CD4-positive, CD25-positive, alpha-beta regulatory T cell (primary cell): ENCODE data around the gene SLC45A1. TPM values are rescaled to one million over a fixed set of nuclear protein-coding genes. Genes with fewer than 3 reads are reported as not detected.

Source experiments
- ATAC-seq, 2 donors: fragments of 150-1000 bp; cut with Tn5 transposase; one replicate each; pipeline ENCODE4 v1.10.0; 2021; ENCODE audit warnings: low read depth in 2 of 2, moderate number of reproducible peaks in 2 of 2, moderate library complexity in 1 of 2
- DNase-seq, 3 donors: peaks; one replicate each; pipeline versions ENCODE4 v3.0.0 to v3.0.0-alpha.2; 2012 to 2022; ENCODE audit warnings: mixed read lengths in 1 of 3
- H3K27ac ChIP-seq: one replicate; pipeline ENCODE4 v1.7.0; 2013; ENCODE audit warnings: mild to moderate bottlenecking, low read length; ENCODE audit not compliant: insufficient read depth, poor library complexity, severe bottlenecking
- H3K27me3 ChIP-seq: one replicate; pipeline ENCODE4 v1.7.0; 2013; ENCODE audit warnings: low read length; ENCODE audit not compliant: control insufficient read depth, insufficient read depth
- H3K36me3 ChIP-seq: one replicate; pipeline ENCODE4 v1.7.0; 2013; ENCODE audit warnings: mild to moderate bottlenecking, low read length, moderate library complexity; ENCODE audit not compliant: control insufficient read depth, insufficient read depth
- H3K4me1 ChIP-seq: 2 replicates; pipeline ENCODE4 v1.7.0; 2013; ENCODE audit warnings: mild to moderate bottlenecking, low read length; ENCODE audit not compliant: insufficient read depth, control insufficient read depth, poor library complexity, severe bottlenecking
- H3K4me3 ChIP-seq: one replicate; pipeline ENCODE4 v1.7.0; 2013; ENCODE audit warnings: low read depth, mild to moderate bottlenecking, low read length, moderate library complexity
- H3K9me3 ChIP-seq, 2 experiments: 1 replicate in 1 of 2; 2 replicates in 1 of 2; pipeline ENCODE4 v1.7.0; 2013; ENCODE audit warnings: low read length in 2 of 2, mild to moderate bottlenecking in 1 of 2, moderate library complexity in 1 of 2; ENCODE audit not compliant: control insufficient read depth in 2 of 2
- H3K27ac Mint-ChIP-seq, 3 donors: one replicate each; pipeline ENCODE4 v1.8.0; 2020 to 2022; ENCODE audit warnings: mild to moderate bottlenecking in 3 of 3, mixed read lengths in 3 of 3, moderate library complexity in 2 of 3
- H3K27me3 Mint-ChIP-seq: one replicate; pipeline ENCODE4 v1.8.0; 2022; ENCODE audit warnings: mild to moderate bottlenecking, mixed read lengths
- H3K36me3 Mint-ChIP-seq: one replicate; pipeline ENCODE4 v1.8.0; 2020; ENCODE audit warnings: mixed read lengths
- H3K4me1 Mint-ChIP-seq, 4 donors: one replicate each; pipeline ENCODE4 v1.8.0; 2020 to 2022; ENCODE audit warnings: mixed read lengths in 4 of 4, mild to moderate bottlenecking in 1 of 4
- H3K4me3 Mint-ChIP-seq, 4 donors: one replicate each; pipeline ENCODE4 v1.8.0; 2020 to 2022; ENCODE audit warnings: mild to moderate bottlenecking in 4 of 4, mixed read lengths in 4 of 4, moderate library complexity in 3 of 4
- H3K9me3 Mint-ChIP-seq, 7 donors: one replicate each; pipeline ENCODE4 v1.8.0; 2020 to 2022; ENCODE audit warnings: mixed read lengths in 7 of 7, mild to moderate bottlenecking in 3 of 7, moderate library complexity in 2 of 7
- polyA plus RNA-seq, 4 donors: library from polyadenylated mRNA; unstranded; fragments of 300-500 nt; fragmentation: Illumina TruSeq; gene quantifications; one replicate each; pipeline ENCODE4 v1.2.3, GENCODE V29; 2021
- total RNA-seq: library from RNA; stranded (reverse); gene quantifications from one replicate; pipeline ENCODE4 v1.2.3, GENCODE V29; 2022

SLC45A1 gene
- total and polyA plus RNA-seq, 5 donors from 2014 or later = 0.47 to 1.4 (median 0.68) TPM

GRCh38 chr1:8283058-8283884, 34.6 kb upstream of the SLC45A1 start:
- H3K36me3 Mint-ChIP-seq = no peaks in the 10 kb centered on the region
- no peak for ATAC-seq
- peaks cover 0 to 9% (median 5%) of the 10 kb centered on the region in 4 donors for H3K4me1 Mint-ChIP-seq
- H3K9me3 Mint-ChIP-seq = no peaks in the 10 kb centered on the region
- H3K4me3 ChIP-seq = no peak overlapping the region
- H3K36me3 ChIP-seq = no peaks in the 10 kb centered on the region
- DNase-seq = peak in 1 of 3 donors; percentile 15
- H3K27ac Mint-ChIP-seq = no peak overlapping the region
- no peaks in the 10 kb centered on the region for H3K4me1 ChIP-seq
- H3K27me3 Mint-ChIP-seq = peaks cover 47% of the 10 kb centered on the region
- H3K4me3 Mint-ChIP-seq = no peak overlapping the region
- no peak overlapping the region for H3K27ac ChIP-seq
- peaks cover 2% of the 10 kb centered on the region for H3K27me3 ChIP-seq
- no peaks in the 10 kb centered on the region for H3K9me3 ChIP-seq

- Histone ChIP-seq H3K9me3 (no peaks in the 10 kb centered on the region), H3K4me3 (no peak overlapping the region), H3K27ac (no peak overlapping the region), H3K27me3 (peaks cover 2% of the 10 kb centered on the region), H3K36me3 (no peaks in the 10 kb centered on the region), H3K4me1 (no peaks in the 10 kb centered on the region)
- Mint-ChIP-seq H3K36me3 (no peaks in the 10 kb centered on the region), H3K27ac (no peak overlapping the region), H3K4me3 (no peak overlapping the region), H3K27me3 (peaks cover 47% of the 10 kb centered on the region), H3K4me1 (peaks cover 0 to 9% (median 5%) of the 10 kb centered on the region in 4 donors), H3K9me3 (no peaks in the 10 kb centered on the region)
- no peak for DNase-seq
- no peak for ATAC-seq
Observed at GRCh38 chr1:8284127-8284526, 33.8 kb upstream of the SLC45A1 start.

GRCh38 chr1:8285103-8285502, 32.8 kb upstream of the SLC45A1 start:
- ATAC-seq (no peak), DNase-seq (no peak)
- Mint-ChIP-seq H3K27me3 (peaks cover 52% of the 10 kb centered on the region), H3K4me3 (no peak overlapping the region), H3K4me1 (peaks cover 0 to 9% (median 5%) of the 10 kb centered on the region in 4 donors), H3K27ac (no peak overlapping the region), H3K36me3 (no peaks in the 10 kb centered on the region), H3K9me3 (no peaks in the 10 kb centered on the region)
- H3K27me3 ChIP-seq = peaks cover 2% of the 10 kb centered on the region
- H3K4me3 ChIP-seq = no peak overlapping the region
- H3K36me3 ChIP-seq = no peaks in the 10 kb centered on the region
- no peaks in the 10 kb centered on the region for H3K9me3 ChIP-seq
- no peak overlapping the region for H3K27ac ChIP-seq
- H3K4me1 ChIP-seq = no peaks in the 10 kb centered on the region

GRCh38 chr1:8285965-8286364, 31.9 kb upstream of the SLC45A1 start:
- Histone ChIP-seq H3K4me3 (no peak overlapping the region), H3K27ac (no peak overlapping the region), H3K9me3 (no peaks in the 10 kb centered on the region), H3K27me3 (peaks cover 2% of the 10 kb centered on the region), H3K36me3 (no peaks in the 10 kb centered on the region), H3K4me1 (no peaks in the 10 kb centered on the region)
- peaks cover 50% of the 10 kb centered on the region for H3K27me3 Mint-ChIP-seq
- H3K4me3 Mint-ChIP-seq = no peak overlapping the region
- no peaks in the 10 kb centered on the region for H3K36me3 Mint-ChIP-seq
- no peaks in the 10 kb centered on the region for H3K9me3 Mint-ChIP-seq
- no peak overlapping the region for H3K27ac Mint-ChIP-seq
- ATAC-seq (no peak), DNase-seq (no peak)
- peaks cover 0 to 9% (median 5%) of the 10 kb centered on the region in 4 donors for H3K4me1 Mint-ChIP-seq

GRCh38 chr1:8293118-8293517, 24.8 kb upstream of the SLC45A1 start:
- ATAC-seq = no peak

GRCh38 chr1:8293641-8294169, 24.2 kb upstream of the SLC45A1 start:
- H3K9me3 ChIP-seq = no peaks in the 10 kb centered on the region
- Mint-ChIP-seq H3K27me3 (peaks cover 40% of the 10 kb centered on the region), H3K4me1 (no peaks in the 10 kb centered on the region), H3K27ac (no peak overlapping the region), H3K36me3 (no peaks in the 10 kb centered on the region), H3K9me3 (no peaks in the 10 kb centered on the region), H3K4me3 (no peak overlapping the region)
- no peak overlapping the region for H3K4me3 ChIP-seq
- ATAC-seq (no peak), DNase-seq (no peak)
- no peaks in the 10 kb centered on the region for H3K4me1 ChIP-seq
- H3K36me3 ChIP-seq = no peaks in the 10 kb centered on the region
- H3K27me3 ChIP-seq = no peaks in the 10 kb centered on the region
- H3K27ac ChIP-seq = no peak overlapping the region

More at GRCh38 chr1:8293118-8293517, 24.8 kb upstream of the SLC45A1 start:
- no peak for DNase-seq
- no peaks in the 10 kb centered on the region for H3K4me1 ChIP-seq
- H3K9me3 Mint-ChIP-seq = no peaks in the 10 kb centered on the region
- peaks cover 39% of the 10 kb centered on the region for H3K27me3 Mint-ChIP-seq
- no peaks in the 10 kb centered on the region for H3K36me3 ChIP-seq
- no peak overlapping the region for H3K4me3 ChIP-seq
- H3K27ac Mint-ChIP-seq = no peak overlapping the region
- H3K36me3 Mint-ChIP-seq = no peaks in the 10 kb centered on the region
- no peaks in the 10 kb centered on the region for H3K4me1 Mint-ChIP-seq
- no peak overlapping the region for H3K27ac ChIP-seq
- no peaks in the 10 kb centered on the region for H3K27me3 ChIP-seq
- H3K4me3 Mint-ChIP-seq = no peak overlapping the region
- no peaks in the 10 kb centered on the region for H3K9me3 ChIP-seq

GRCh38 chr1:8294170-8294697, 23.7 kb upstream of the SLC45A1 start:
- H3K27ac ChIP-seq = no peak overlapping the region
- no peak for ATAC-seq
- H3K4me1 ChIP-seq = no peaks in the 10 kb centered on the region
- Mint-ChIP-seq H3K4me1 (no peaks in the 10 kb centered on the region), H3K9me3 (no peaks in the 10 kb centered on the region), H3K27me3 (peaks cover 42% of the 10 kb centered on the region), H3K36me3 (no peaks in the 10 kb centered on the region), H3K27ac (no peak overlapping the region), H3K4me3 (no peak overlapping the region)
- no peaks in the 10 kb centered on the region for H3K36me3 ChIP-seq
- no peaks in the 10 kb centered on the region for H3K27me3 ChIP-seq
- H3K9me3 ChIP-seq = no peaks in the 10 kb centered on the region
- DNase-seq = no peak
- H3K4me3 ChIP-seq = no peak overlapping the region
